ENCODE results near the gene KCNJ1. TPM values are rescaled to one million over a fixed set of nuclear protein-coding genes. Genes with fewer than 3 reads are reported as not detected.

KCNJ1 gene
- total and polyA plus RNA-seq, 9 of the 15 experiments (the other 6 are each of a cell fraction or from before 2014, with no cell fraction given), result not detected

- intact Hi-C loops (cut with micrococcal nuclease), result loop anchor here (10.0 kb wide), 1 partner anchor 226 kb away; no protein-coding TSS in a partner anchor
- TF ChIP-seq ZKSCAN1 (IDR thresholded peaks at IDR 0.05; ENCODE audit: low read depth, low read length) (peak; percentile 73), ZFP36 (IDR thresholded peaks at IDR 0.05; ENCODE audit: low read depth, low read length, partially characterized antibody) (no peak)
- in situ Hi-C loops (cut with MboI), result loop anchor here (25.0 kb wide), 1 partner anchor 424 kb away; no protein-coding TSS in a partner anchor
- Histone ChIP-seq H3K4me1 (replicated peaks in 1 of 2; ENCODE audit: control insufficient read depth in 2 of 2, insufficient read depth in 2 of 2, low read length in 2 of 2) (no peaks in the 10 kb centered on the region), H3K4me2 (ENCODE audit: insufficient read depth, low read length) (no peak overlapping the region), H3K27ac (ENCODE audit: extremely low read depth, low read depth, low read length) (no peak overlapping the region), H3K9me1 (ENCODE audit: control insufficient read depth, insufficient read depth, low read length) (no peaks in the 10 kb centered on the region), H3K27me3 (ENCODE audit: control insufficient read depth in 2 of 2, insufficient read depth in 2 of 2, low read length in 2 of 2) (peaks cover 0 to 20% of the 10 kb centered on the region in 2 experiments; a peak in 3 of 5 replicates), H2AFZ (ENCODE audit: low read depth, low read length) (no peak overlapping the region), H3K36me3 (ENCODE audit: control insufficient read depth, insufficient read depth, low read length) (no peaks in the 10 kb centered on the region), H4K20me1 (replicated peaks; ENCODE audit: control insufficient read depth, insufficient read depth, low read length) (no peaks in the 10 kb centered on the region), H3K4me3 (no peak overlapping the region), H3K79me2 (ENCODE audit: control insufficient read depth, insufficient read depth, low read length) (no peaks in the 10 kb centered on the region), H3K9me3 (replicated peaks; ENCODE audit: control insufficient read depth, insufficient read depth, low read depth, low read length) (no peaks in the 10 kb centered on the region), H3K9ac (ENCODE audit: insufficient read depth in 1 of 2, low read depth in 2 of 2, low read length in 2 of 2) (no peak overlapping the region)
- DNase-seq (ENCODE audit: extremely low read depth in 1 of 4, low spot score in 3 of 4), result no peak
- under 1% methylated on average over 15 of the region's 15 CpGs for WGBS (ENCODE audit: insufficient coverage, low coverage, missing lambda C conversion rate)
- FAIRE-seq, result no peak
- no TSS peak for BruUV-seq (replicated peaks)
- no peak for ATAC-seq
- ChIA-PET POLR2A (no interaction called here), CTCF (ENCODE audit: low intra/inter-chr PET ratio) (no interaction called here)
Observed at GRCh38 chr11:128888034-128888985, 21.2 kb upstream of the KCNJ1 start.

GRCh38 chr11:128886406-128887124 is 19.5 kb upstream of the KCNJ1 start:
- no peak overlapping the region for H3K4me2 ChIP-seq (ENCODE audit: insufficient read depth, low read length)
- TF ChIP-seq RAD21 (CRISPR knock-in tag; conservative IDR thresholded peaks at IDR 0.05 in 1 of 2, IDR thresholded peaks at IDR 0.05 in 1 of 2) (peak in 1 of 2 experiments; percentile 23; a peak in 1 of 4 replicates), SREBF1 (IDR thresholded peaks at IDR 0.05; ENCODE audit: borderline replicate concordance, low read depth, low read length) (no peak), SRSF9 (IDR thresholded peaks at IDR 0.05; ENCODE audit: borderline replicate concordance, low read depth, low read length) (no peak), CTCF (IDR thresholded peaks at IDR 0.05 in 2 of 3, conservative IDR thresholded peaks at IDR 0.05 in 1 of 3; ENCODE audit: insufficient read depth in 2 of 3, low read depth in 1 of 3, low read length in 3 of 3) (peak in 1 of 3 experiments; percentile 24; a peak in 1 of 6 replicates), FOXK1 (CRISPR knock-in tag; IDR thresholded peaks at IDR 0.05; ENCODE audit: borderline replicate concordance) (no peak), ZNF57 (CRISPR knock-in tag; IDR thresholded peaks at IDR 0.05) (no peak)
- H3K9me3 ChIP-seq (replicated peaks; ENCODE audit: control insufficient read depth, insufficient read depth, low read depth, low read length), result no peaks in the 10 kb centered on the region
- H3K36me3 ChIP-seq (ENCODE audit: control insufficient read depth, insufficient read depth, low read length), result no peaks in the 10 kb centered on the region
- no peaks in the 10 kb centered on the region for H4K20me1 ChIP-seq (replicated peaks; ENCODE audit: control insufficient read depth, insufficient read depth, low read length)
- H3K27ac ChIP-seq (ENCODE audit: extremely low read depth, low read depth, low read length), result no peak overlapping the region
- ATAC-seq (peak; percentile 66), DNase-seq (ENCODE audit: extremely low read depth in 1 of 4, low spot score in 3 of 4) (peak in 1 of 4 experiments; percentile 25), FAIRE-seq (no peak)
- no peak overlapping the region for H3K9ac ChIP-seq (ENCODE audit: insufficient read depth in 1 of 2, low read depth in 2 of 2, low read length in 2 of 2)
- POLR2A ChIA-PET, result no interaction called here
- 3% methylated on average over 5 of the region's 5 CpGs for WGBS (ENCODE audit: insufficient coverage, low coverage, missing lambda C conversion rate)
- no peak overlapping the region for H3K4me3 ChIP-seq
- intact Hi-C loops (cut with micrococcal nuclease), result loop anchor here (10.0 kb wide), 1 partner anchor 228 kb away; no protein-coding TSS in a partner anchor
- no peak overlapping the region for H2AFZ ChIP-seq (ENCODE audit: low read depth, low read length)
- BruUV-seq (replicated peaks), result no TSS peak
- peaks cover 0 to 20% of the 10 kb centered on the region in 2 experiments; a peak in 3 of 5 replicates for H3K27me3 ChIP-seq (ENCODE audit: control insufficient read depth in 2 of 2, insufficient read depth in 2 of 2, low read length in 2 of 2)
- CTCF ChIA-PET (ENCODE audit: low intra/inter-chr PET ratio), result no interaction called here
- H3K4me1 ChIP-seq (replicated peaks in 1 of 2; ENCODE audit: control insufficient read depth in 2 of 2, insufficient read depth in 2 of 2, low read length in 2 of 2), result no peaks in the 10 kb centered on the region
- in situ Hi-C loops (cut with MboI), result loop anchor here (25.0 kb wide), 1 partner anchor 426 kb away; no protein-coding TSS in a partner anchor
- no peaks in the 10 kb centered on the region for H3K79me2 ChIP-seq (ENCODE audit: control insufficient read depth, insufficient read depth, low read length)
- H3K9me1 ChIP-seq (ENCODE audit: control insufficient read depth, insufficient read depth, low read length), result no peaks in the 10 kb centered on the region
